NCI-H2227 (cell line): ENCODE results near the gene CAMK2B.

Experiments
- DNase-seq: peaks from one replicate; lab custom pipeline; 2025; ENCODE audit not compliant: unreplicated experiment; lab: John Stamatoyannopoulos, UW

The CAMK2B gene

DNA sequence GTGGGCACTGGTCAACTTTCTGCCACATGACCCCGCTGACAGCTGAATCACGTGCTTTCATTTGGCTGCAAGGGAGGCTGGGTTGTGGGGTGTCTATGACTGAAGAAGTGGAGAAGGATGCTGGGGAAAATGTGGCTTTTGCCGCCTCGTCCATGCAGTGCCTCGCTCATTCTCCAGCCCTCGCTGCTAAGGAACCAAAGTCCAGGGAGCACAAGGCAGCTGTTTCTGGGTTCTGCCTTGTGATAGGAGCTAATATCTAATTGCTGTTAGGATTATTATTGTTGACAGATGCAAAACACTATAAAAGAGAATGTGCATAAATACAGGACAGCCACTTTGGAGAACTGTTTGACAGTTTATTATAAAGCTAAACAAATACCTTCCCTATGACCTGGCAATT lies 4.9 kb upstream of the CAMK2B start:
- no peak for DNase-seq

DNA sequence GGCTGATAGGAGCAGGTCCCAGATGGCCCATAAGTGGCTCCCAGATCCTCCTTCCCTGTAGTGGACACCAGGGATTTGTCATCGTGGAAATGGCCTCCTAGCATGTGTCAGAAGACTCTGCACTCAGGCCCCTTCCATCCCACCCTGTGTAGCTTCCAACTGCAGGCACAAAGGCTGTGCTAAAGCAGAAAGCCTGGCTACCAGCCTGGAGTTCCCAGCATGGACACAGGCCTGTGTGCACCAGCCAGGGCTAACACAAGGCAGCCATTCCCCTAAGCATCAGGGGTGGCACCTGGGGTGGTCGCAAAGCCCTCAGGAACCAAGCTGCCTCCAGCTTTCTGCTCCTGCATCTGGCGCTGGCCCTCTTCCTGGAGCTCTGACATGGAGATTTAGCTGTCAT lies 4.5 kb upstream of the CAMK2B start:
- DNase-seq: no peak

DNA sequence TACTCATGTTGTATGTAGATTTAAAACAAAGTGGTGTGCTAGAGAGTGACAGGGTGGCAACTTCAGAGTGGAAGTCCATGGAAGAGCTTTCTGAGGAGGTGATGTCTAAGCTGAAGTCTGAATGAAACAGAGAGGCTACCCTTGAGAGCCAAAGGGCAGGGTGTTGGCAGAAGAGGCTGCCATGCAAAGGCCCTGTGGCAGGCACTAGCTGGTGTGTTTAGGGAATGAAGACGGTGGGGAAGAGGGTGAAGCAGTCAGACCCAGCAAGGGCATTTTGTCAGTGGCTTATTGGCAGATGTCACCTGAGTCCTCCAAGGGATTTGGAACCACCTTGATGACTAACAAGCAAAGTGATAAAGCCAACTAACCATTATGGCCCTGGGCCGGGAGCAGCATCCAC lies 3.7 kb upstream of the CAMK2B start:
- no peak for DNase-seq

DNA sequence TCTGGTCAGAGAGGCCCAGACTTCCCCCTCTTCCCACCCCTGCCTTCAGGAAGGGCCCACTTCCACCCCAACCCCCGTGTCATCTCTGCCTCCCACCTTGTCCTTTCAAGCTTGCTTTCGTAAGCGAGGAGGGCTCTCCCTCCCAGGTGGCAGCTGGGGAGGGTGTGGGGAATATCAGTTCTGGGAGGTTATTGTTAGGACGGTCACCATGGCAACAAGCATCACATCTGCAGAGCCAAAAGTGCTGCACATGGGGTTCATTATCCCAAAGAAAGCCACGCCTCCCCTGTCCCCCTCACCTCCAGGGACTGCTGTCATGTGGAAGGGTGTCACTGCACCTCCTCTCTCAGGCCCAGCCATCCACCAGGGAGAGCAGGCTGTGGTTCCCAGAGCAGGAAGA lies 2.6 kb upstream of the CAMK2B start:
- DNase-seq: no peak

DNA sequence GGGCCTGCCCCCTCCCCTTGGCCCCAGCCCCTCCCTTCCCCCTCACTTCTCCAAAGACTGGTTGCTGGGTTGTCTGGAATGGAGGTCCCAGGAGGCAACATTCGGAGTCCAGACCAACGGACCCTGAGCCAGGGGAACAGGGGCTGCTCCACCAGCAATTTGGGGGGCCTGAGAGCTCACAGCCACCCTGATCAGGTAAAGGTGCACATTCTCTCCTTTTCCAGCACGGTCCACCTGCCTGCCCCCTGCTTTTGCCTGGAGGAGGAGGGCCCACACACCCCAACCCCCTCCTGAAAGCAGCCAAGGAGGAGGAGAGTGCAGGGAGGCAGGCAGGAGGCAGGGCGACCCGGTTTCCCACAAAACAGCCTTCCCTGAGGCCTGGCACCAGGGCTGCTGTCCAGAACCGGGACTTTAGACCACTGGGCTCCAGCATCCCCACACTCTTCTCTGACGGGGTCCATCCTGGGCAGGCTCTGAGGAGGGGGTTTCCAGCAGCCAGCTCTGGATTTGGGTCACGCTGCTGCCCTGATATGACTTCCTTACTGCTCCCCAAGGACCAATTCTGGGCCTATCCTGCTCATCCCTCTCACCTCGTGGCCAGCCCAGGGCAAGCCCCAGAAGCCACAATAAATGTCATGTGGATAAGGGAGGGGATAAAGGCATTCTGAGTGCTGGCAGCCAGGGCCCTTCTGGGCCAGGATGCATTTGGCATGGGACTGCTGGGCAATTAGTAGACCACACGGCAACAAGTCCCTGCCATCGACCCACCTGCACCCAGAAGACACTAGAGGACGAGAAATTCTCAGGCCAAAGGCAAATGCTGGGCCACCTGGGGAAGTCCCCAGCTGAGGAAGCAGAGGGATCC lies 1.1 kb upstream of the CAMK2B start:
- no peak for DNase-seq

DNA sequence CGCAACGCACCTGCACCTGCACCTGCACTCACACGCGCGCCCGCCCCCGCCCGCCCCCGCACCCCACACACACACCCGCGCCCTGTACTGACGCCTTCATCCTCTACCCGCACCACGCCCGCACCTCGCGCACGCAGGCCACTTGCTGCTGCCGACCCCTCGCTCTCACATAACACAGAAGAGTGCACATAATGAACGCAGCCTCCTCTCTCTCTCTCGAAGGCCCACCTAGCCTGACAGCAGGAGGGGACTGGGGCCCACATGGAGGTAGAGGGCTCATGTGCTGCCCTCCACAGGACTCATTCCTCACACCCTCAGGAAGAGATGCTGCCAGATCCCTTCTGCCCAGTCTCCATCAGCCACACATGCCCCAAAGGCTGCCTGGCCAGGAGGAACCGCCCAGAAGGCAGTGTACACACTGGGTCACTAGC lies 432 bp upstream of the CAMK2B start:
- peak; percentile 23 for DNase-seq

DNA sequence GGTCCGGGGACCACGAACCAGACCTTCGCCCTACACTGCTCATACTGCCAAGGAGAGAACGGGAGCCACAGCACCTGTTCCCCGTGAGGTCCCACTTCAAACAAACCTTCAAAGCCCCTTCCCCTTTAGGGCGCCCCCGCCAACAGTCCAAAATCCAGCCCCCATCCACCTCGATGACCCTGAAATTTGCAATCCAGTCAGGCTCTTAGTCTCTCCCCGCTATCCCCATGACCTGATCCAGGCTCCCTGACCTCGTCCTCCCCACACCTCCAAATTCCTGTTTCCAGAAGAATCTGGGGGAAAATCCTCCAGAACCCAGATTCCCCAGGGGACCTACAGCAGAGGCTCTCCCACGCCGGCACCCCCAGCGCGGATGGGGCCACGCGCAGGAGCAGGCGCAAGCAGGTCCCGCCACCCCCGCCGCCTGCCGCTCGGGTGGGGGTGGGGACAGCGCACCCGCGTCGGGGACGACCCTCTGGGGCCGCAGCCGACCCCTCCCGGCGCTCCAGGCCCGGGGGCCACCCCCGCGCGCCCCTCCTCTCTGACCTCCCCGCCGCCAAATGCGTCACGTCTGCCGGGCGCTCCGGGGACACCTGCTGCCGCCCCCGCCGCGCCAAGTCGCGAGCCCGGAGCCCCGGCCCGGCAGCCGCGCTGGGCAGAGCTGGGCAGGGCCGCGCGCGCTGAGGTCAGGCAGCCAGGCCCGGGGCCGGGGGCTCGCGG lies 753 bp downstream of the CAMK2B start:
- peak; percentile 18 for DNase-seq

DNA sequence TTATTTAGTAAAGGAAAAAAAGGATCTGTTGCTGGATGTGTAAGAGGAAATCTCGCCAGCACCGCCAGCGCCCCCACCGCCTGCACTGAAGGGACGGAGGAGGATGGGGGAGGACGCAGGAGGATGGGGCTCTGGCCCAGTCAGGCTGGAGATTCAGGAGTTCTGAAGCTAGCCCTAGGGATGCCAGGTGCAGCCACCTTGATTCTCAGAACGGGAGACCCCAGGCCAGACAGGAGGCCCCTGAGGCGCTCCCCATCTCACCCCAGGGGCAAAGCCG lies 1.3 kb downstream of the CAMK2B start:
- no peak for DNase-seq

DNA sequence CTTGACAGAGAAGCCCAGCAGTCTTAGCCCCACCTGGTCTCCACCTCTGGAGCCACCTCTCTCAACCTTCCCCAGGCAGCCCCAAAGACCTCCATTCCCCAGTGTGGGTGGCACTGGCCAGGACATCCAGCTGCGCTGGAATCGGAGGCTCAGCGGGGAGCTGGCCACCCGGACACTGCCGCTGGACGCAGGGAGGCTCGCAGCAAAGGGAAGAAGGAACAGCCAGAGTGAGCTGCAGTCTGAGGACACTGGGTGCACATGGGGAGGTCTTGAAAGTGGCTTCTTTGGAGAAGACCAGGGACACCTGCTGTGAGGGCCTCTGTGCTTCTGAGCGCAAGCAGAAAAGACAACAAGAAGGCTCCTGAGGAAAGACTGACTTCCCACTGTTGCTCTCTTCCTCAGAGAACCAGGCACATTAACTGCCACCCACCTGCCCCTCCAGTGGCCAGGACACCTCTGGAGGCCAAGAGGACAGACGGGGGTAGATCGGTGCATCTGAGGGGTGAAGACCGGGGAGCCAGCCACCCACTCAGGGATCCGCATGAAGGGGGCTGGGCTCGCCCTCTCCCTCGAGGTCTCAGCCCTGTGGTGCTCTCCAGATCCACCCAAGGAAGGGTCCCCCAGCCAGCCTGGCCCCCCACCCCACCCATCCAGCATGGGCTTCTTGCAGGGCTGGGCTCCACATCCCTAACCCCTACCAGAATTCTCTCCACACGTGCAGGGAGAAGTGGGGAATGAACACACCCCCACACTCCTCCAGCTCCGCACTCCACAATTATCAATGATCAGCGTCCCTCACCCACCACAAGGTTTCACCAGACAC lies 1.8 kb downstream of the CAMK2B start:
- no peak for DNase-seq

DNA sequence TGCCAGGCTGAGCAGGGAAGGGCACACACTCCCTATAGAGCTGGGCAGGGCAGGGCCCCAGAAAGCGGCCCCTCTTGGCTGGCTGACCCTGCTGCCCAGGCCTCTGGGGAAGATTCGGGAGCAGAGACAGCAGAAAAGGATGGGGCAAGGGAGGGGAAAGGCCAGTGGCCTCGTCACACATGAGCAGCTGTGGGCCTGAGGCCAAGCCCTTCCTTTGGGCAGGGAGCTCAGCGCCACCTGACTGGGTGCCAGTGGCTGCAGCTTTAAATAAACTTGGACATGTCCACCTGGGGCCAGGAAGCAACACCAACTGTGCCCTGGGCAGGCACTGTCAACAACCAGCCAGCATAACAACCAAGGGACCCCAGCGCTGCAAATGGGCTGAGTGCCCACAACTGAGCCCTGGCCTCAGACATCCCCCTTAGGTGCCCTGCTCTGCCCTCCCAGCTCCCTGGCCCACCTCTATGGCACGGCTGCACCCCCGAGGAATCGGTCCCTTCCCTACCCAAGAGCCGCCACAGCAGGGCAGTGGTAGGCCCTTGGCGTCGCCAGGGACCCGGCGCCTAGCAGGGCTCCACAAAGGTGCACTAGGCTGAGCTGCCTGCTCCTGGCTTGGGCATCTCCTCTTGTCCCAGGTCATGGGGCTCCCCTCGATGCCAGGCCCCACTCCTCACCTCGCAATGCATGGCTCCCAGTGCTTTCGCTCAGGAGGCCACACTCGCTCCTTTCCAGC lies 2.6 kb downstream of the CAMK2B start:
- DNase-seq: no peak

DNA sequence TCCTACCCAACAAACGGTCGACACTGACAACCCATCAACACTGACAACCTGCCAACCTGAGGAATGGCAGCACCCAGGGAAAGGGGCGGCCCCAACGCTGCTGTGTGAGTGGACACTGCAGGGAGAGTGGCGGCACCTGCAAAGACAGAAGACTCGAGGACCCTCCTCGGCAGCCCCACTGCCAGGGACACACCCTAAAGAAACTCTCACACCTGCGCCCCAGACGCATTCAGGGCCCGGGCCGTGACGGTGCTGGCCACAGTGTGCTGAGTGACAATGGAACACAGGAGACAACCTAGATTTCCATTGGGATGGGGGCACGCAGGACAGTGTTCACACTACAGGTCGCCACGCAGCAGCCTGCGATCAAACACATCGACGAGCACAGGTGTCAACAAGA lies 3.6 kb downstream of the CAMK2B start:
- no peak for DNase-seq

DNA sequence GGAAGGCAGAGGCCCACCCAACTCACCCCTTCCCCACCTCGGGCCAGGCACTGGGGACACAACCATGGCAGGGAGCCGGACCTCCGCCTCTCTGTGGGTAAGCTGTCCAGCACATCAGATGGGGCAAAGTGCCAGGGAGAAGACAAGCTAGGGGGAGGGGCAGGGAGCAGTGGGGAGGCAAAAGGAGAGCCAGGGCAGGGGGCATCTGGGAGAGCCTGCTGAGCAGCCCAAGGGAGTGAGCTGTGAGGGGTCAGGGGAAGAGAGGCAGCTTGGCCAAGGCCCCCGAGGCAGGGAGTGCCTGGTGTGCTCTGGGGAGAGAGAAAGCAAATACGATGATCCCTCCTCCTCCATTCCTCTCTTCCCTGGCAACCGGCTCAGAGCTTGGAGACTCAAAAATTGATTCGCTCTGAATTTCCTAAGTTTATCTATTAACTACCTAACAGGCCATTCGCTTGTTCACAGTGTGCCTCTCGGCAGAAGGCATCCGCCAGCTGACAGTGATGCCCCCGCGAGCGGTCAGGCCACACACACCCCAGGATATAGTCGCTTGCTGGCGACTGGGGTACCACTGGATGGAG lies 4.5 kb downstream of the CAMK2B start:
- DNase-seq: no peak

DNA sequence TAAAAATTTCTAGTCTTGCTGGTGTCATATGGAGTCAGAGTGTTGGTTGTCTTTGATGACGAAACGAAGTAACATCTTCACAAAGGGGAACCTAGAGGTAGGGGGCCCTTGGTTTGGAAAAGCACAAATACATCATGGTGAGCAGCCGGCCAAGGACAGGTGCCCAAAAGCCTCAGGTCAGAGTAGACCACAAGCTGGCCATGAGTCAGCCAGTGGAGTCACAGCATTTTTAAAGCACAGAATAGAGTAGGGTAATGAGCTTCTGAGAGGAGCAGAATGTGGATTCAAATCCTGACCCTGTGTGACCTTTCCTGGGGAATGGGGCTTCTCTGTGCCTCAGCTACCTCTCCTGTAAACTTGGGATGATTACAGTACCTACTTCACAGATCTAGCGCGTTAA lies 5.3 kb downstream of the CAMK2B start:
- DNase-seq: no peak

DNA sequence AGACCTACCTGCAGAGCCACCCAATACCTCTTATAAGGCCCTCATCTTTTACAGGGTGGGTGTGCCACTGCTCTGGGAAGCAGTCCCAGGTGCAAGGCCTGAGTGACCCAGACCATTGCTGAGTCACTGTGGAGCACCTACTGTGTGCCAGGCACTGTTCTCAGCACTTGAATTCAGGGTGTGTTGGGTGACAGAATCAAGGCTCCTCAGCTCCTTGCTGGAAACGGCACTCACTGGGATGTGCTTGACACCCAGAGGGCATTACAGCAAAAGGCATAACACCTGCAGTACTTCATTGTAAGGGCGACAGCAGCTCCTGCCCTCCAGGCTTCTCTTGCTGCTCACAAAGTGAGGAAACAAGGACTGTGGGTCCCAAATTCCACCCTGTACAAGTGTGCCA lies 7.1 kb downstream of the CAMK2B start:
- DNase-seq: no peak

DNA sequence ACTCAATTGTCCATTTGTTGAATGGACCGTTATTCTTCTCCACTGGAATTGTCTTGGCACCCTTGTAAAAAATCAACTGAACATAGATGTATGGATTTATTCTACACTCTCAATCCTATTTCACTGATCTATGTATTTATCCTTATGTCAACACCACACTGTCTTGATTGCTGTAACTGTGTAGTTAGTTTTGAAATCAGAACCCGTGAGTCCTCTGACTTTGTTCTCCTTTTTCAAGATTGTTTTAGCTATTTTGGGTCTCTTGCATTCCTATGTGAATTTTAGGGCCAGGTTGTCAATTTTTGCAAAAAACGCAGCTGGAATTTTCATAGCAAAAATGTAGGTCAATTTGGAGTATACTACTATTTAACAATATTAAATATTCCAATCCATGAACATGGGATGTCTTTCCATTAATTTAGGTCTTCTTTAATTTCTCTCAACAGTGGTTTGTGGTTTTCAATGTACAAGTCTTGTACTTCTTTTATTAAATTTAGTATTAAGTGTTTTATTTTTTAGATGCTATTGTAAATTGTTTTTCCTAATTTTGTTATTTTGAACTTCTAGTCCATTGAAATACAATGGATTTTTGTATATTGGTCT lies 10.0 kb downstream of the CAMK2B start:
- DNase-seq: no peak

DNA sequence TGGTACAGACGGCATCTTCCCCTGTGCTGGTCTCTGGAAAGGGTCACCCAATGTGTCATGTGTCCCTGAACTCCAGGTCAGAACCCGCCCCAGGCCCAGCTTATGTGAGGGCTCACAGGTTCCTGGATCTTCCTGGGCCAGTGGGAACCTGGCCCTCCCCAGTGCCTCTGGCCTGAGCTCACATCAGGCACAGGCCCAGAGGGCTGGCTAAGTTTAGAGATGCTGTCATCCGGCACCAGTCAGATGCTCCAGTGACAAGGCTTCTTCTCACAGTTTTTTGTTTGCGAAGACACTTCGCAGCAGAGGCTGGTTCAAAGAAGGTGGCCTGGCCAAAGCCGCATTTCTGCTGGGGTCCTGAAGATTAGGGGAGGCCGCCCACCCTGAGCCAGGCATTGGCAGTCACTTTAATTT lies 11.8 kb downstream of the CAMK2B start:
- DNase-seq: no peak

DNA sequence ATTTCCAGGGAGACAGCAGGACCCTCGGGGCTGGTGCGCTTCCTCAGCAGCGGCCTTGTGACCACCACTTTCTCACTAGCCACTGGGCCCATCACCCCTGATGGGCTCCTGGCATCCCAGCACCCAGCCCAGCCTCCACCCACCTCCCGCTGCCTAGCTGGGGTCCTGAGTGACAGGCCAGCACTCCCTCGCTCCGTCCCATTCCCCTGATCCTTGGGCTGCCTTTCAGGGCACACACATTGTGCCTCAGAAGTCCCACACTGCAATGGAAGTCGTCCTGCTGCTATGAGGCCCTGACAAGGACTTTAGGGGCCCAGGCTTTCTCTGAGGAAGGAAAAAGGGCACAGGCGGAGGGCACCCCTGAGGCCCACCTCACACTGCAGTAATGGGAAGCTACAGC lies 12.4 kb downstream of the CAMK2B start:
- no peak for DNase-seq

DNA sequence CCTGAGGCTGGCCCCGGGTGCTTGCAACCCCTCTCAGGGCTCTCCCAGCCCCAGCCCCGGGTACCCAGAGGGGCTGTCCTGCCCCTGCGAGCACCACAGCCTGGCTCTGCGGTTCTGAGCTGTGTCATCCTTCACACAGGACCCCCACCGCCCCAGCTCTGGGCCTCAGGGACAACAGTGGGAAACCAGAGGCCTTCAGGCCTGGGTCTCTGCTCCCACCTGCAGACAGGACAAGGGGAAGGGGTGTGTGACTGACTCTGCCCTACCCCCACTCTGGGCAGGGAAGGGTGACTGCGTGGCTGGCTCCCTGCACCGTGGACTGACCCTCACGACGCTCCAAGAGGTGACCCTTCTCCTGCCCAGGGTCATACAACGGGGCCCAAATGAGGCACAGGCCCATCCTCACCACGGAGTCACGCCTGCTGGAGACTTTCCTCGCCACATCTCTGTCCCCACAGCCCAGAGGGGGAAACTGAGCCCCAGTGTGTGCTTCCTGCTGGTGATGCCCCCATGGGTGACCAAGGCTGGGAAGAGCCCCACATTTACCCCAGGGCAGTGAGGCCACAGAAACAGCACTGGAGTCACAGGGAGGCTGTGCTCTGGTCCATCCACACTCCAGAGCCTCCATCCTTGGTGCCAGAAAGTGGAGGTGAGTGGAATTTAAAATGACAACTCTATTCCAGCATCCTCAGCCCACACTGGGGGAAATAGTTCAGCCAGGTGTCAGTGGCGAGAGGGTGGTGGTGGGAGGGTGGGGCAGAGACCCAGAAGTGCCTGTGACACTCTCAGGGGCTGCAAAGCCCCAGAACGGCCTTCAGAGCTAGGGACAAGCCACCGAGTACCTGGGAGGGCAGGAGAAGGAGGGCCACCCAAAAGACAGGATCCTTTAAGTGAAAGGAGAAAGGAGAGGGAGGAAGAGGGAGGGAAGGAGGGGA lies 13.6 kb downstream of the CAMK2B start:
- no peak for DNase-seq

DNA sequence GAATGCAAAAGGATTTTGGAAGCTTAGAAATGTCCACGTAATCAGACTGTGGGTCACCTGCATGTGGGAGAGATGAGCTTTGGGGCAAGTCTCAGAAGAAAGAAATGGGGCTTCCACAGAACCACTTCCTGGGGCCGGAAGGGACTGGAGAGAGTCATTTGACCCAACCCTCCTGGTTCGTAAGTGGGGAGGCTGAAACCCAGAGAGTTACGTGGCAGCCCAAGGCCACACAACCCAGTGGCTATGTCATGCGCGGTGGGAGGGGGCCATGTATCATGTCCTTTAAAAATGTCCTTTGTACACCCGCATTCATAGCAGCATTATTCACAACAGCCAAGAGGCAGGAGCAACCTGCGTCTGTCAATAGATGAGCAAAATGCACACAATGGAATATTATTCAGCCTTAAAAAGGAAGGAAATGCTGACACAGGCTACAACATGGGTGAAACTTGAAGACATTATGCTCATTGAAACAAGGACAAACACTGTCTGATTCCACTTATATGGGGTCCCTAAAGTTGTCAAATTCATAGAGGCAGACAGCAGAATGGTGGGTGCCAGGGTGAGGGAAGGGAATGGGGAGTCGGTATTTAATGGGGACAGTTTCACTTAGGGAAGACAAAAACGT lies 15.1 kb downstream of the CAMK2B start:
- DNase-seq: no peak
